Progenitor cell of endocrine pancreas (in vitro differentiated cells): ENCODE results near the gene SPATA16. TPM values are rescaled to one million over a fixed set of nuclear protein-coding genes. Genes with fewer than 3 reads are reported as not detected.

Experiments
- DNase-seq: peaks from one replicate; pipeline ENCODE4 v3.0.0; 2021; ENCODE audit warnings: low spot score; ENCODE audit not compliant: unreplicated experiment
- H3K27ac Mint-ChIP-seq: 2 replicates; pipeline ENCODE4 v1.8.0; 2021; ENCODE audit warnings: mild to moderate bottlenecking, moderate library complexity, mixed read lengths
- H3K27me3 Mint-ChIP-seq: 2 replicates; pipeline ENCODE4 v1.8.0; 2021; ENCODE audit warnings: mixed read lengths
- H3K36me3 Mint-ChIP-seq: 2 replicates; pipeline ENCODE4 v1.8.0; 2022; ENCODE audit warnings: mixed read lengths; ENCODE audit not compliant: insufficient read depth
- H3K4me1 Mint-ChIP-seq: 2 replicates; pipeline ENCODE4 v1.8.0; 2021; ENCODE audit warnings: low read depth, mixed read lengths
- H3K4me3 Mint-ChIP-seq: 2 replicates; pipeline ENCODE4 v1.8.0; 2021; ENCODE audit warnings: low read depth, mild to moderate bottlenecking, moderate library complexity, mixed read lengths
- H3K9me3 Mint-ChIP-seq: 2 replicates; pipeline ENCODE4 v1.8.0; 2021; ENCODE audit warnings: low read depth, mixed read lengths
- CTCF ChIP-seq: fragments of 200-600 bp; sonication (generic); IDR thresholded peaks from one replicate; pipeline ENCODE4 v1.5.0; 2021; ENCODE audit warnings: antibody characterized with exemption, mild to moderate bottlenecking; ENCODE audit not compliant: unreplicated experiment
- total RNA-seq: library from RNA; stranded (reverse); gene quantifications from 2 replicates; pipeline ENCODE4 v1.2.1, GENCODE V29; 2021

SPATA16 gene
- total RNA-seq, 1 donor from 2014 or later = 0.43 TPM

- no peak for TF ChIP-seq CTCF
- no peak overlapping the region for H3K4me3 Mint-ChIP-seq
- peak overlapping the region; percentile 56 for H3K27ac Mint-ChIP-seq
- H3K27me3 Mint-ChIP-seq = no peaks in the 10 kb centered on the region
- no peaks in the 10 kb centered on the region for H3K36me3 Mint-ChIP-seq
- DNase-seq = no peak
- peaks cover 8% of the 10 kb centered on the region for H3K4me1 Mint-ChIP-seq
- H3K9me3 Mint-ChIP-seq = peaks cover 7% of the 10 kb centered on the region
These were observed 294.9 kb downstream of the SPATA16 start for GRCh38 chr3:172846103-172846561.

- Mint-ChIP-seq H3K9me3 (peaks cover 2% of the 10 kb centered on the region), H3K27ac (no peak overlapping the region), H3K4me1 (peaks cover 7% of the 10 kb centered on the region), H3K27me3 (no peaks in the 10 kb centered on the region), H3K4me3 (no peak overlapping the region), H3K36me3 (no peaks in the 10 kb centered on the region)
- no peak for DNase-seq
- no peak for TF ChIP-seq CTCF
These were observed 296.6 kb downstream of the SPATA16 start for GRCh38 chr3:172844428-172844827.

GRCh38 chr3:172840913-172841312 is 300.1 kb downstream of the SPATA16 start:
- Mint-ChIP-seq H3K36me3 (no peaks in the 10 kb centered on the region), H3K27ac (no peak overlapping the region), H3K9me3 (peaks cover 5% of the 10 kb centered on the region), H3K4me3 (no peak overlapping the region), H3K27me3 (no peaks in the 10 kb centered on the region), H3K4me1 (peaks cover 2% of the 10 kb centered on the region)
- TF ChIP-seq CTCF = no peak
- DNase-seq = no peak

GRCh38 chr3:172840463-172840862 is 300.6 kb downstream of the SPATA16 start:
- Mint-ChIP-seq H3K9me3 (peaks cover 5% of the 10 kb centered on the region), H3K27ac (no peak overlapping the region), H3K4me3 (no peak overlapping the region), H3K27me3 (no peaks in the 10 kb centered on the region), H3K36me3 (no peaks in the 10 kb centered on the region), H3K4me1 (peaks cover 2% of the 10 kb centered on the region)
- TF ChIP-seq CTCF = no peak
- no peak for DNase-seq

GRCh38 chr3:172839679-172840078 is 301.4 kb downstream of the SPATA16 start:
- H3K9me3 Mint-ChIP-seq = peaks cover 5% of the 10 kb centered on the region
- no peaks in the 10 kb centered on the region for H3K27me3 Mint-ChIP-seq
- H3K4me3 Mint-ChIP-seq = no peak overlapping the region
- DNase-seq = no peak
- no peak for TF ChIP-seq CTCF
- H3K4me1 Mint-ChIP-seq = peaks cover 2% of the 10 kb centered on the region
- no peaks in the 10 kb centered on the region for H3K36me3 Mint-ChIP-seq
- no peak overlapping the region for H3K27ac Mint-ChIP-seq
